Endometrium (tissue), 2 donors: ENCODE measurements around the gene CDH3.
"Not testable (repeated sequence)": the region's sequence is repeated elsewhere in the genome, so short reads cannot be mapped to it uniquely, and the experiment has no call there.

Source experiments
- FAIRE-seq: peaks from 2 replicates; lab custom pipeline; 2012; peaks lifted over from hg19 to GRCh38; lab: Jason Lieb, UNC
- donor health status: control.
- donor health status: control.

Gene CDH3

DNA sequence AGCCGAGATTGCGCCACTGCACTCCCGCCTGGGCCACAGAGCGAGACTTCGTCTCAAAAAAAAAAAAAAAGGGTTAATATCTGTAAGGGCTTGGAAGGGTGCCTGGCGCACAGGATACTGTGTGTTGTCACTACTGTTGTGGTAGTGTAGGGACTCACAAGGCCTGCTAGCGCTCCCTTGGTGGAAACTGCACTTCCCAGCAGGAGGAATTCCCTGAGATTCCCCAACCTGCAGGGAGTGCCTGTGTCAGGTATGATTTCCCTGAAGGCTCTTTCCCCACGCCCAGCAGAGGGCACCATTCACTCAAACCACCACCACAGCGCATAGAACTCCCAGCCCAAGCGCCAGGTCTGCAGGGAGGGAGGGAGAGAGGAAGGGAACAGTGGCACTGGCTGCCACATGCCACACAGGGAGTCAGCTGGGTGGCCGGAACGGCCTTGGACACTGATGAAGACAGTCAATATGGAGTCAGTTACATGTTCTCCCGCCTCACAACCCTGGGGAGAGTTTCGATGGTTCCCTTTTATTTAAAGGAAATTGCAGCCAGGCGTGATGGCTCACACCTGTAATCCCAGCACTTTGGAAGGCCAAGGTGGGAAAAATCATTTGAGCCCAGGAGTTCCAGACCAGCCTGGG lies 59.2 kb downstream of the CDH3 start:
- FAIRE-seq = no peak

DNA sequence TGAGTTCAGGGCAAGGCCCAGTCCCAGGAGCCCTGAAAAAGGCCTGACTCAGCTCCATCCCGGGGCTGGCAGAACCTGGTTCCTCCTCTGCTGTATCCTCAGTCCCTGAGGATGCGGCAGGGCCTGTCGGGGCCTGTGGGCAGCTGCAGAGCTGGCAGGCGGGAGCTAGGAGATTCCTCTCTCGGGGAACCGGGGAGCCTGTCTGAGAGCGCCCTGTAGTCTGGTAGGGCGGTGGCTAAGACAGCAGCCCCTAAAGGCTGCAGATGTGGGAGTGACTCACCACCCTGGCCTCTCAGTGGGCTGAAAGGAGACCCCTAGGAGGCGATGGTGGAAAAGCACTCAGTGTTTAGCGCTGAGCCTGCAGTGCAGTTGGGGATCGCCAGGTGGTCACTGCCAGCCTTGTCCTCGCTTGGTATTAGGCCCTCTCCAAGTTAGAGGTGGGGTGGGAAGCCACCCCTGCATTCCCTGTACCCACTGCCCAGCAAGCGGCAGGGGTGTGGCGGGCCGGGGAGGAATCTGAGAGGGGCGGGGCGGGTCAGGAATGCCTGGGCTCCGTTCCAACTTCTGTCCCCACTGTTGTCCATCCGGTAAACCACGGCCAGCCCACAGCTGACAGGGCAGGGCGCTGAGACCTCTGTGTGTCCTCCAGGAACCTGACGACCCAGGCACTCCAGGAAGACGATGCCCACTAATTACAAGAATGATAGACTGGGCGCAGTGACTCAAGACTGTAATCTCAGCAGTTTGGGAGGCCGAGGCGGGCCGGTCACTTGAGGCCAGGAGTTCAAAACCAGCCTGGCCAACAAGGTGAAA lies 62.4 kb downstream of the CDH3 start:
- FAIRE-seq = no peak

DNA sequence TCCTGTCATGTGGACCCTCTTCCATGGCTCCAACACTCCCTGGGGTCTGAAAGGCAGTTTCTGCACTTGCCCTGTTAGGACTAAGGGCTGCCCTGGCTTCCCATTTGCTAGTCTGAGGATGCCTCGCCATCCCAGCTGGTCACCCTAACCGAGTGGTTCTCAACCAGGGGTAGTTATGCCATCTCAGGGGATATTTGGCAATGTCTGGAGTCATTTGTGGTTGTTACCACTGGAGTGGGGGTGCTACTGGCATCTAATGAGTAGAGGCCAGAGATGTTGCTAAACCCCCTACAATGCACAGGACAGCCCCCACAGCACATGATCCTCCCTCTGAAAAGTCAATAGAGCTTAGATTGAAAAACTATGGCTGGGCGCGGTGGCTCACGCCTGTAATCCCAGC lies 65.1 kb downstream of the CDH3 start:
- FAIRE-seq = no peak

DNA sequence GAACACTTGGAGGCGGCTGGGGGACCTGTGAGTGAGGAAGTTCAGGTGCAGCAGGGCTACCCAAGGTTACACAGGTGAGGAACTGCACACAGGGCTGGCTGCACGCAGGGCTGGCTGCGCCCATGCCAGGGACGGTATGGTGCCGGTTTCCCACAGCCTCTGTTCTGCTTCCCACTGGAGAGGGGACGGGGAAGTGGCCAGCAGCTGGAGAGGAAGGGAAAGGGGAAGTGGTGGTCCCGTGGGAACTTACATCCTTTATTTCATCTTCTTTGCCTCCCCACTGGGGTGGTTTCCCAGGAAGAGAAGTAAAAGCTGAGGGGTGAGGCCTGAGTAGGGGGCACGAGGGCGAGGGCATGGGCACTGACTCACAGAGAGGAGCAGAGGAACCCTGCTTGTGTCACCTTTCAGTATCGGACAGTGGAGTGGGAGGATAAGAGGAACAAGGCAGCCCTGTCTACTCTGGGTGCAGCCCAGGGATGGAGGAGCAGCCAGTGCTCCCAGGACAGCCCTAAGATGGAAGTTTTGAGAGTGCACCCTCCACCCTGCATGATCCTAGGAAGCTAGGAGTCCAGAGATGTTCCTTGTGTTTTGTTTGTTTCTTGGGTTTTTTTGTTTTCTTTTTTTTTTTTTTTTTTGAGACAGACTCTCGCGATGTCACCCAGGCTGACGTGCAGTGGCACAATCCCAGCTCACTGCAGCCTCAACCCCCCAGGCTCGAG lies 66.5 kb downstream of the CDH3 start:
- FAIRE-seq = no peak

DNA sequence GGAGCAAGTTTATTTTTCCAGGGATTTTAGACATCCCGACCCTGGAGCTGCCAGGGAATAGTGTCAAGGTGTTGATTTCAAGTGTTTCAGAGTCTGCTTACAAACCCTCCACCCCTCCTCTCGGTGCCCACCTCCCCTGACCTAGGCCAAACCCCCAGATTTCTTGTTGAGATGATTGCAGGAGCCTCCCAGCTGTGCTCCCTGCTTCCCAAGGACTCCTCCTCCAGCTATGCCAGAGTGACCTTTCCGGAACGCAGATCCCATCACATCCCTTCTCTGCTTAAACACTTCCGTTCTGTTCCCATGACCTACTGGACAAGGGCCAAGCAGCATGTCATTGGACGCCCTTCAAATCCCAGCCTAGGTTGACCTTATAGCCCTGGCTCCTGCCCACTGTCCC lies 68.3 kb downstream of the CDH3 start:
- FAIRE-seq = no peak

DNA sequence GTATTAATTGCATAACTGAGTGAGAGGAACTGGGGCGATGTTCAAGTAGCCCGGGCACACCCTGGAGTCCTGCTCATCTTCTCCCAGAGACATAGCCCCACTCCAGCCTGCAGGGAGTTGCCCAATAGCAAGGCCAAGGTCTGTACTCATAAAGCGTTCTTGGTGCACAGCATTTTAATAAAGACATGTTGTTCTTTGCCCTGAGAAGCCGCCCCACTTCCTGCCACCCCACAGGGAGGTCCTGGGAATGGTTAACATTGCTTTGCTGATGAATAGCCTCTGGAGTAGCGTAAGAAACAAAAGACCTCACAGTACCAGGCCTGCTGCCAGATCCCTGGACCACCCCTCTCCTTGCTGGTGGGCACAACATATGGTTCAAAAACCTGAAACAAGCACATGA lies 70.4 kb downstream of the CDH3 start:
- no peak for FAIRE-seq

DNA sequence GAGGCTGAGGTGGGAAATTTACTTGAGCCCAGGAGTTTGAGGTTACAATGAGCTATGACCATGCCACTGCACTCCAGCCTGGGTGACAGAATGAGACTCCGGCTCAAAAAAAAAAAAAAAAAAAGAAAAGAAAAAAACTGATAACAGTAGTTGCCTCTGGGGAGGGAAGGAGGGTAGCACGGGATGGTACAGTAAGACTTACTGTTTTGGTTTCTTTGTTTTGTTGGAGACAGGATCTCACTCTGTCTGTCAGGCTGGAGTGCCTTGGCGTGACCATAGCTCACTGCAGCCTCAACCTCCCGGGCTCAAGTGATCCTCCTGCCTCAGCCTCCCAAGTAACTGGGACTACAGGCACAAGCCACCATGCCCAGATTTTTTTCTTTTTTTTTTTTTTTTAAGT lies 71.4 kb downstream of the CDH3 start:
- FAIRE-seq = not testable (repeated sequence)

DNA sequence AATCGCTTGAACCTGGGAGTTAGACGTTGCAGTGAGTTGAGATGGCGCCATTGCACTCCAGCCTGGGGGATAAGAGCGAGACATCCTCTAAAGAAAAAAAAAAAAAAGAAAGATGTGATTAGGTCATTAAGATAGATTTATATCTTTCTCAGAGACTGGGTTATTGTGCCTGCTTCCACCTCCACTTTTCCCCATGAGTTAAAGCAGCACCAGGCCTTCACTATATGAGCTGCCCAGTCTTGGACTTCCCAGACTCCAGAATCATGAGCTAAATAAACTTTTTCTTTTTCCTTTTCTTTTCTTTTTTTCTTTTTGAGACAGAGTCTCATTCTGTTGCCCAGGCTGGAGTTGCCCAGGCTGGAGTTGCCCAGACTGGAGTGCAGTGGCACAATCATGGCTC lies 72.6 kb downstream of the CDH3 start:
- no peak for FAIRE-seq

DNA sequence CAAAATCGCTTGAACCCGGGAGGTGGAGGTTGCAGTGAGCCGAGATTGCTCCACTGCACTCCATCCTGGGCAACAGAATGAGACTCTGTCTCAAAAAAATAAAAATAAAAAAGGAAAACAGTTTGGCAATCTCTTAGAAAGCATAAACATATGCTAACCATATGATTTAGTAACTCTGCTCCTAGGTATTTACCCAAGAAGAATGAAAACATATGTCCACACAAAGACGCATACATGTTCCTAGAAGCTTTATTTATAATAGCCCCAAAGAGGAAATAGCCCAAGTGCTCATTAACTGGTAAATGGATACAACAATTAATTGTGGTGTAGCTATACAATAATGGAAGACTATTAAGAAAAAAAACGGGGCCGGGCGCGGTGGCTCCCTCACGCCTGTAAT lies 73.5 kb downstream of the CDH3 start:
- FAIRE-seq = no peak

DNA sequence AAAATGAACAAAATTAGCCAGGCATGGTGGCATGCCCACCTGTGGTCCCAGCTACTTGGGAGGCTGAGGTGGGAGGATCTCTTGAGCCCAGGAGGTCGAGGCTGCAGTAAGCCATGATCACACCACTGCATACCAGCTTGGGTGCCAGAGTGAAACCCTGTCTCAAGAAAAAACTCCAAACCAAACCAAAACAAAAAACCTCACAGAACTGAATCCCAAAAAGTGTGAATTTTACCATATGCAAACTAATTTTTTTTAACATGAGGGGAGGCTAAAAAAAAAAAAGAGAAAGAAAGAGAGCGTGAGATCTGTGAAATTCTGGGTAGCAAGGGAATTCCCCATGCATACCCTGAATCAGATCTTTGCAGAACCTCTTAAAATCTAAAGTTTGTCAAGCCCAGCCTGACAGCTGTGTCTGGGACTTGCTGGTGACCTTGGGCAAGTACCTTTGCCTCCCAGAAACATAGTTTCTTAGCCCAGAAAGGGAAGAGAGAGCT lies 74.9 kb downstream of the CDH3 start:
- no peak for FAIRE-seq

DNA sequence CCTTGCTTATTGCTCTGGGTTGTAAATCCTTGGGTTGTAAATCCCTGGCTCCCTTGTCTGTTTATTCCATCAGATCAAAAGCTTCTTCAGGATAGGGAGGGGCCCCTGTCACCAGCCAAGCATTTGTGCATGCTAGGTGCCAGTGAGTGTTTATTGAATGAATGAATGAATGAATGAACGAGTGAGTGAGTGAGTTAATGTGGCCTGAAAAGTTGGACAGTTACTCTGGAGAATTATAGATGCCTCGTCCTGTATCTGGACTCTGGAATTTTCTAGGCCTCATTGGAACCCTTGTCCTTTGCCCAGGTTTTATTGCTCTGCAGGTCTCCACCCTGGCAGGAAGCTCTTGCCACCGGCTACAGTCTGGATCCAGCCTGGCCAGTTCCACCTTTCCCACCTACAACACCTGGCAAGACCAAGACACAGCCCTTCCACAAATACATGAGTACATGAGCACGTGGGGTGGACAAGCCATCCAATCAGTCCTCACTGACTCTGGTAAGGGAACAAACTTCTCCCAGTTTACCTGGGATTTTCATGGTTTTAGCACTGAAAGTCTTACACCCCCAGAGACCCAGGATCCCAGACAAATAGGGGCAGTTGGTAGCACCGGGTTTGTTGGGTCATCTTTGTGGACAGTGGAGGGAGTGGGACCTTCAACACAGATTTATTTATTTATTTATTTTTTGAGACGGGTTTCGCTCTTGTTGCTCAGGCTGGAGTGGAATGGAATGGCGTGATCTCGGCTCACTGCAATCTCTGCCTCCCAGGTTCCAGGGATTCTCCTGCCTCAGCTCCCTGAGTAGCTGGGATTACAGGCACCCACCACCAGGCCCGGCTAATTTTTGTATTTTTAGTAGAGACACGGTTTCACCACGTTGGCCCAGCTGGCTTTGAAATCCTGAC lies 77.3 kb downstream of the CDH3 start:
- FAIRE-seq = no peak

DNA sequence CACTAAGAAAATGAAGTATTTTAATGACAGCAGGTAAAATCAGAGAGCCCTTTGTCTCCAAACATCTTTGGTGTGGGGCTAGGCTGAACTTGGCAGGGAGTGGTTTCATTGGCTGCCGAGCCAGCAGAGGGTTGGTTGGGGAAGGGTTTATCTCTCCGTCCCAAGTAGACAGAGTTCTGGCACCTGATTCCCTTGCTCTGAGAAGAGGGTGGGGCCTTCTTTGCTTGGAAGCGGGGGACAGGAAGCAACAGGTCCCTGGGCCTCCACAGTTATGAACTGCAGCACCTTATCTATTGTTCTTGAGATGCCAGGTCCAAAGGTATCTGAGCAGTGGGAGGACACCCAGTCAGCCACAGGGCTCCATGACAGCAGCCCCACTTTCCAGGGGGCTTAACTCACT lies 79.7 kb downstream of the CDH3 start:
- FAIRE-seq = no peak

DNA sequence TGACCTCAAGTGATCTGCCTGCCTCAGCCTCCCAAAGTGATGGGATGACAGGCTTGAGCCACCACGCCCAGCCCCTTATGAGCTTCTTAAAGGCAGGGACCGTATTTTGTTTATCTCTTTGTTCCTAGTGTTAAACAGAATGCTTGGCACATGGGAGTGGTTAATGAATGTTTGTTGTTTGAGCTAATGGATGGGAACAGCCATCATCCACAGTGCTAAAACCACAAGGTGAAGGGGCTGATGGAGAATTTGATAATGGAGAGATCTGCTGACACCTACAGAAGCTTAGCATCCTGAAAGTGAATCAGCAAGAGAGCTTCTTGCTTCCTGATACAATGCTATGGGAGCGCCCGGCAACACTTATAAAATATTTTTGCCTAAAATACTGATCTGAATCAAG lies 83.4 kb downstream of the CDH3 start:
- FAIRE-seq = no peak

DNA sequence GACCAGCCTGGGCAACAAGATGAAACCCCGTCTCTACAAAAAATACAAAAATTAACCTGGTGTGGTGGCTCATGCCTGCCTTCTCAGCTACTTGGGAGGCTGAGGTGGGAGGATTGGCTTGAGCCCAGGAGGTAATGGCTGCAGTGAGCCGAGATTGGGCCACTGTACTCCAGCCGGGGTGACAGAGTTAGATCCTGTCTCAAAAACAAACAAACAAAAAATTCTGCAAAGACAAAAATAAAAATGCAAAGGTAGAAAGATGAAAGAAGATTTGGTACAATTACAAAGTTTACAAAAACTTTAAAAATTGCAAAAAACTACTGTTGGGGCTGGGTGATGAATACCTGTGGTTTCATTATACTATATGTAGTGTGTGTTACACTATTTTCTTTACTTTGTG lies 86.5 kb downstream of the CDH3 start:
- FAIRE-seq = no peak

DNA sequence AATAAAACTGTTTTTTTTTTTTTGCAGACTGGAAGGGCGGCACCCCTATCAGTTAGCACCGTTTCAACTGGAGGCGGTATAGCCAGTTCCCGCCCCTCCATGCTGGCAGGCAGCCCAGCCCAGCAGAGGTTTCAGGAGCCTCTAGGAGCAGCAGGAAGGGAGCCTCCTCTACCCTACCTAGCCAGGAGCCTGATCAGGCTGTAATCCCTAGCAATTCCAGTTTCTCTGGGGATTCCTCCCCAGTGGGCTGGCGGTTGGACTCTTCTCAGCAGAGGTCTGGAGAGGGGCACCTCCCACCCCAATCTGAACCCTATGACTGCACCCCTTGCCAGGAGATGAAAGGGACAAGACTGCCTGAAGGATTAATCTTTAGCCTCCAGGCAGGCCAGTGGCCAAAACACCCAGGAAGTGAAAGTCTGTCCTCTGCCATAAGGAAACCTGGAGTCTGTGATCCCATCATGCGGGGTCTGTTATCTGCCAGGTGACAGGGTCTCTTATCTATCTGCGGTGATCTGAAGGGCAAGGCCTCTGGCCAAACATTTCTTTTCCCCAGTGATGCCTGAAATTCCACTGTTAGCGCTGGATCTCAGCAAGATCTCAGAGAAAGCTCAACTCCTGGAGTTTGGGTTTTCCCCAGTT lies 87.1 kb downstream of the CDH3 start:
- no peak for FAIRE-seq

DNA sequence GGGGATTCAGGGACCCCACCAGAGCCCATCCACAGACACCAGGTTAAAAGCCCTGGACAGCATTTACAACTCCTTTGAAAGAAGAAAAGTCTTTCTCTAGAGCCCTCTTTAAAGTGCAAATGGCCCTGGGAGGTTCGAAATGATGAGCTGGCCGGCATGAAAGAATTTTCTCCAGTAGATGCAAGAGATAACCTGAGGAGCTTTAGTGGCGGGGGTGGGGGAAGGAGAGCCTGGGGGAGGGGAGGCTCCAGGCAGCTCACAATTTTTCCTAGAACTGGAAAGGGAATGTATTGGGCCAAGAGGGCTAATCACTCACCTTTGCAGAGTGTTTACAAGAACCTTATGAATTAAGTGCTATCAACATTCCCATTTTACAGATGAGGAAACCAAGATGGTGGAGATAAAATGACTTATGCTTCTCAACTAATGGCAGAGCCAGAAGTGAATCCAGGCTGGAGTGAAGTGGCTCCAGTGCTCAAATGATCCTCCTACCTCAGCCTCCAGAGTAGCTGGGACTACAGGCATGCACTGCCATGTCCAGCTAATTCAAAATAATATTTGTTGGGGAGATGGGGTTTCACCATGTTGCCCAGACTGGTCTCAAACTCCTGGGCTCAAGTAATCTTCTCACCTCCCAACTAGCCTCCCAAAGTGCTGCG lies 87.8 kb downstream of the CDH3 start:
- no peak for FAIRE-seq

DNA sequence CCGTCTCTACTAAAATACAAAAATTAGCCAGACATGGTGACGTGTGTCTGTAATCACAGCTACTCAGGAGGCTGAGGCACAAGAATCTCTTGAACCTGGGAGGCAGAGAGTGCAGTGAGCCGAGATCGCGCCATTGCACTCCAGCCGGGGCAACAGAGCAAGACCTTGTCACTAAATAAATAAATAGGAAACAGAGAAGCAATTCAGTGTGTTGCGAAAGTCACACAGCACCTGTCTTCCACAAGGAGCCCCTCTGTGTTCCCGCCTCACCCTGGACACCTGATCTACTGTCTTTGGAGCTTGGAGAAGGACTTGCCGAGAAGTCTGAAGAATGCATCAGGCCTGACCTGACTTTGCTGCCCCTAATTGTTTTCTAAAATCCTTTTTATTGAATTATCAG lies 88.5 kb downstream of the CDH3 start:
- FAIRE-seq = no peak

DNA sequence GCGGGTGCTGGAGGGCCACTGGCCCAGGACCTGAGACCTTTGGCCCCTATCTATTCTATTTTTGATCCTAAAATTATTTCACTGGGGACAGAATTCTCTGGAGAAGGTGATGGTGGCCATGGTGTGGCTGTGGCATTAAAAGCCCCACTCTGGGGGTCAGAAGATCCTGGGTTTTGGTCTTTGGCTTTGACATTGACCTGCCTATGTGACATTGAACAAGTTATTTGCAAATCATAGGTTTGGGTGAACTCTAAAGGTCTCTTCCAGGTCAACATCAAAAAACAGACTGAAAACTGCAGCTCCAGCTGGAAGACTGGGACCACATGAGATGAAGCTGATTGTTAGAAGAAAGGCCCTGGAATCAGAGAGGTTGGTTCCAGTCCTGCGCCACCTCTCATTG lies 89.7 kb downstream of the CDH3 start:
- no peak for FAIRE-seq

DNA sequence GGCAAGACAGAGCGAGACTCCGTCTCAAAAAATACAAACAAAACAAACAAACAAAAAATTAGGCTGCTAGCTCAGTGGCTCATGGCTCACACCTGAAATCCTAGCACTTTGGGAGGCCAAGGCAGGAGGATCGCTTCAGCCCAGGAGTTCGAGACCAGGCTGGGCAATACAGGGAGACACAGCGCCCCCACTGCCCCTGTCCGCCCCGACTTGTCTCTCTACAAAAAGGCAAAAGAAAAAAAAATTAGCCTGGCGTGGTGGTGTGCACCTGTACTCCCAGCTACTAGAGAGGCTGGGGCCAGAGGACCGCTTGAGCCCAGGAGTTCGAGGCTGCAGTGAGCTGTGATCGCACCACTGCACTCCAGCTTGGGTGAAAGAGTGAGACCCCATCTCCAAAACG lies 91.5 kb downstream of the CDH3 start:
- no peak for FAIRE-seq

DNA sequence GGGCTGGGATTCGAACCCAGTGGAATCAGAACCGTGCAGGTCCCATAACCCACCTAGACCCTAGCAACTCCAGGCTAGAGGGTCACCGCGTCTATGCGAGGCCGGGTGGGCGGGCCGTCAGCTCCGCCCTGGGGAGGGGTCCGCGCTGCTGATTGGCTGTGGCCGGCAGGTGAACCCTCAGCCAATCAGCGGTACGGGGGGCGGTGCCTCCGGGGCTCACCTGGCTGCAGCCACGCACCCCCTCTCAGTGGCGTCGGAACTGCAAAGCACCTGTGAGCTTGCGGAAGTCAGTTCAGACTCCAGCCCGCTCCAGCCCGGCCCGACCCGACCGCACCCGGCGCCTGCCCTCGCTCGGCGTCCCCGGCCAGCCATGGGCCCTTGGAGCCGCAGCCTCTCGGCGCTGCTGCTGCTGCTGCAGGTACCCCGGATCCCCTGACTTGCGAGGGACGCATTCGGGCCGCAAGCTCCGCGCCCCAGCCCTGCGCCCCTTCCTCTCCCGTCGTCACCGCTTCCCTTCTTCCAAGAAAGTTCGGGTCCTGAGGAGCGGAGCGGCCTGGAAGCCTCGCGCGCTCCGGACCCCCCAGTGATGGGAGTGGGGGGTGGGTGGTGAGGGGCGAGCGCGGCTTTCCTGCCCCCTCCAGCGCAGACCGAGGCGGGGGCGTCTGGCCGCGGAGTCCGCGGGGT lies 92.1 kb downstream of the CDH3 start, which contains the start of gene CDH1:
TSS of gene CDH1 (plus strand) at position 247 of the 684 bp plus-strand sequence. CDS start at position 371, 124 bp downstream.
- no peak for FAIRE-seq
